Smooth muscle cell (in vitro differentiated cells): ENCODE data around the gene PAFAH1B1. TPM values are rescaled to one million over a fixed set of nuclear protein-coding genes. Genes with fewer than 3 reads are reported as not detected.

Experiments
- DNase-seq: peaks from one replicate; lab custom pipeline; 2025; ENCODE audit not compliant: unreplicated experiment; lab: John Stamatoyannopoulos, UW
- H2AFZ ChIP-seq: fragments of 200-600 bp; sonication (generic); 2 replicates; pipeline ENCODE4 v1.6.0; 2016; ENCODE audit warnings: antibody characterized with exemption, low read depth, mild to moderate bottlenecking
- H3F3A ChIP-seq: fragments of 200-600 bp; sonication (generic); 2 replicates; pipeline ENCODE4 v1.6.0; 2017; ENCODE audit warnings: antibody characterized with exemption, low read depth
- H3K27ac ChIP-seq: fragments of 200-600 bp; sonication (generic); 2 replicates; pipeline ENCODE4 v1.5.1; 2016; ENCODE audit warnings: low read depth, mild to moderate bottlenecking
- H3K27me3 ChIP-seq: fragments of 200-600 bp; sonication (generic); 2 replicates; pipeline ENCODE4 v1.6.1; 2016; ENCODE audit warnings: low read depth, mild to moderate bottlenecking
- H3K36me3 ChIP-seq: fragments of 200-600 bp; sonication (generic); 2 replicates; pipeline ENCODE4 v1.5.1; 2016; ENCODE audit warnings: low read depth
- H3K4me1 ChIP-seq: fragments of 200-600 bp; sonication (generic); 2 replicates; pipeline ENCODE4 v1.5.1; 2016; ENCODE audit warnings: low read depth
- H3K4me2 ChIP-seq: fragments of 200-600 bp; sonication (generic); 2 replicates; pipeline ENCODE4 v1.6.0; 2016; ENCODE audit warnings: mild to moderate bottlenecking
- H3K4me3 ChIP-seq: fragments of 200-600 bp; sonication (generic); 2 replicates; pipeline ENCODE4 v1.5.1; 2016; ENCODE audit warnings: mild to moderate bottlenecking
- H3K79me2 ChIP-seq: fragments of 200-600 bp; sonication (generic); 2 replicates; pipeline ENCODE4 v1.6.0; 2016; ENCODE audit warnings: low read depth, mild to moderate bottlenecking
- H3K9ac ChIP-seq: fragments of 200-600 bp; sonication (generic); 2 replicates; pipeline ENCODE4 v1.6.0; 2016; ENCODE audit warnings: low read depth
- H3K9me3 ChIP-seq: fragments of 200-600 bp; sonication (generic); replicated peaks from 2 replicates; pipeline ENCODE4 v1.5.1; 2016; ENCODE audit warnings: low read depth
- H4K20me1 ChIP-seq: fragments of 200-600 bp; sonication (generic); 2 replicates; pipeline ENCODE4 v1.6.0; 2016; ENCODE audit warnings: low read depth
- CTCF ChIP-seq: fragments of 200-600 bp; sonication (generic); IDR thresholded peaks from 2 replicates; pipeline ENCODE4 v1.5.1; 2017; ENCODE audit warnings: borderline replicate concordance, mild to moderate bottlenecking, antibody characterized with exemption; ENCODE audit not compliant: insufficient read depth, poor library complexity, severe bottlenecking
- WGBS: methylation state at CpG from one replicate; pipeline ENCODE4 v1.1.7; 2016; ENCODE audit warnings: low lambda C conversion rate; 5-methylcytosine and 5-hydroxymethylcytosine counted together
- polyA plus RNA-seq: library from polyadenylated mRNA; unstranded; fragments of >200 nt; fragmentation: Nextera tagmentation; extraction: Ambion mirVana; gene quantifications from 2 replicates; pipeline ENCODE4 v1.2.1, GENCODE V29; 2016
- total RNA-seq: library from RNA; depleted of rRNA; stranded (reverse); fragments of >200 nt; gene quantifications from 2 replicates; pipeline ENCODE4 v1.2.3, GENCODE V29; 2014

PAFAH1B1 gene
- total and polyA plus RNA-seq, 2 experiments from 2014 or later: 105 to 127 TPM

GRCh38 chr17:2549392-2550211, 43.9 kb upstream of the PAFAH1B1 start:
- WGBS: 87% methylated on average over 8 of the region's 8 CpGs
- no peak overlapping the region for H3K4me2 ChIP-seq
- H3K79me2 ChIP-seq: no peaks in the 10 kb centered on the region
- H2AFZ ChIP-seq: no peak overlapping the region
- H3K27me3 ChIP-seq: no peaks in the 10 kb centered on the region
- TF ChIP-seq CTCF: no peak
- no peaks in the 10 kb centered on the region for H4K20me1 ChIP-seq
- no peaks in the 10 kb centered on the region for H3K9me3 ChIP-seq
- H3K27ac ChIP-seq: no peak overlapping the region
- no peak overlapping the region for H3K9ac ChIP-seq
- H3F3A ChIP-seq: no peaks in the 10 kb centered on the region
- H3K36me3 ChIP-seq: no peaks in the 10 kb centered on the region
- DNase-seq: no peak
- H3K4me1 ChIP-seq: peaks cover 16% of the 10 kb centered on the region
- no peak overlapping the region for H3K4me3 ChIP-seq

- H3K79me2 ChIP-seq: no peaks in the 10 kb centered on the region
- no peak for DNase-seq
- H3K4me2 ChIP-seq: no peak overlapping the region
- no peaks in the 10 kb centered on the region for H3K36me3 ChIP-seq
- H3K4me1 ChIP-seq: peaks cover 16% of the 10 kb centered on the region
- no peak overlapping the region for H2AFZ ChIP-seq
- H3K9me3 ChIP-seq: no peaks in the 10 kb centered on the region
- no peaks in the 10 kb centered on the region for H3F3A ChIP-seq
- H3K9ac ChIP-seq: no peak overlapping the region
- no peak overlapping the region for H3K4me3 ChIP-seq
- H3K27me3 ChIP-seq: no peaks in the 10 kb centered on the region
- whole genome bisulfite sequencing: 37% methylated on average over 10 of the region's 10 CpGs
- no peaks in the 10 kb centered on the region for H4K20me1 ChIP-seq
- no peak overlapping the region for H3K27ac ChIP-seq
- TF ChIP-seq CTCF: no peak
Measured at GRCh38 chr17:2551493-2551892, 42.0 kb upstream of the PAFAH1B1 start.

GRCh38 chr17:2551928-2552327, 41.5 kb upstream of the PAFAH1B1 start:
- Histone ChIP-seq H3F3A (no peaks in the 10 kb centered on the region), H3K9me3 (no peaks in the 10 kb centered on the region), H3K36me3 (no peaks in the 10 kb centered on the region), H4K20me1 (no peaks in the 10 kb centered on the region), H3K9ac (no peak overlapping the region), H3K4me3 (no peak overlapping the region), H3K27me3 (no peaks in the 10 kb centered on the region), H3K79me2 (no peaks in the 10 kb centered on the region), H2AFZ (no peak overlapping the region), H3K4me2 (no peak overlapping the region), H3K4me1 (peaks cover 16% of the 10 kb centered on the region), H3K27ac (no peak overlapping the region)
- DNase-seq: no peak
- TF ChIP-seq CTCF: no peak
- whole genome bisulfite sequencing: 57% methylated on average over 9 of the region's 9 CpGs

GRCh38 chr17:2560658-2561057, 32.8 kb upstream of the PAFAH1B1 start:
- Histone ChIP-seq H3K27ac (no peak overlapping the region), H3K27me3 (no peaks in the 10 kb centered on the region), H3F3A (no peaks in the 10 kb centered on the region), H3K4me1 (no peaks in the 10 kb centered on the region), H3K79me2 (no peaks in the 10 kb centered on the region), H3K4me2 (no peak overlapping the region), H3K9me3 (no peaks in the 10 kb centered on the region), H2AFZ (no peak overlapping the region), H3K36me3 (no peaks in the 10 kb centered on the region), H4K20me1 (no peaks in the 10 kb centered on the region), H3K9ac (no peak overlapping the region), H3K4me3 (no peak overlapping the region)
- 95% methylated on average over 5 of the region's 5 CpGs for WGBS
- no peak for DNase-seq
- TF ChIP-seq CTCF: no peak
